Stimulated activated naive CD8-positive, alpha-beta T cell treated with anti-CD3 and anti-CD28 coated beads, Interleukin-15, Interleukin-2, amounts not matched to agents 100 U/mL and 50 U/mL, for 24 hours (primary cell): ENCODE measurements around the gene LCT.
"Not testable (repeated sequence)": the region's sequence is repeated elsewhere in the genome, so short reads cannot be mapped to it uniquely, and the experiment has no call there.

Experiments used
- ATAC-seq: fragments of 150-1000 bp; cut with Tn5 transposase; one replicate; pipeline ENCODE4 v1.10.0; 2021
- DNase-seq: peaks from one replicate; pipeline ENCODE4 v3.0.0; 2021

Gene LCT

GRCh38 chr2:135797497-135798274, 39.3 kb downstream of the LCT start:
- DNase-seq: peak; percentile 86
- peak; percentile 75 for ATAC-seq

- no peak for DNase-seq
Measured at GRCh38 chr2:135796606-135797005, 40.4 kb downstream of the LCT start.

GRCh38 chr2:135795641-135796040, 41.3 kb downstream of the LCT start:
- not testable (repeated sequence) for DNase-seq, ATAC-seq

More at GRCh38 chr2:135796606-135797005, 40.4 kb downstream of the LCT start:
- ATAC-seq: no peak

GRCh38 chr2:135792401-135793150, 44.4 kb downstream of the LCT start:
- ATAC-seq: peak; percentile 71
- DNase-seq: peak; percentile 42

GRCh38 chr2:135791418-135792190, 45.4 kb downstream of the LCT start:
- DNase-seq (no peak), ATAC-seq (no peak)

- no peak for ATAC-seq
- no peak for DNase-seq
Measured at GRCh38 chr2:135790423-135790822, 46.6 kb downstream of the LCT start.

GRCh38 chr2:135786823-135787222, 50.2 kb downstream of the LCT start:
- no peak for DNase-seq
- no peak for ATAC-seq

- DNase-seq (no peak), ATAC-seq (no peak)
Measured at GRCh38 chr2:135785032-135785431, 52.0 kb downstream of the LCT start.

- DNase-seq (no peak), ATAC-seq (no peak)
Measured at GRCh38 chr2:135783439-135783838, 53.5 kb downstream of the LCT start.

- ATAC-seq (no peak), DNase-seq (no peak)
Measured at GRCh38 chr2:135782231-135782630, 54.8 kb downstream of the LCT start.

GRCh38 chr2:135776367-135776766, 60.6 kb downstream of the LCT start:
- no peak for DNase-seq
- no peak for ATAC-seq

GRCh38 chr2:135775420-135775819, 61.6 kb downstream of the LCT start:
- DNase-seq (no peak), ATAC-seq (no peak)

- DNase-seq (no peak), ATAC-seq (no peak)
Measured at GRCh38 chr2:135773917-135774316, 63.1 kb downstream of the LCT start.

- peak; percentile 90 for ATAC-seq
- DNase-seq: peak; percentile 20
Measured at GRCh38 chr2:135773319-135773718, 63.7 kb downstream of the LCT start.

- ATAC-seq (no peak), DNase-seq (no peak)
Measured at GRCh38 chr2:135768863-135769262, 68.1 kb downstream of the LCT start.

GRCh38 chr2:135762530-135762929, 74.5 kb downstream of the LCT start:
- DNase-seq: no peak
- no peak for ATAC-seq

GRCh38 chr2:135762022-135762421, 75.0 kb downstream of the LCT start:
- DNase-seq (no peak), ATAC-seq (no peak)

GRCh38 chr2:135756692-135757091, 80.3 kb downstream of the LCT start:
- no peak for DNase-seq
- no peak for ATAC-seq

- DNase-seq (no peak), ATAC-seq (no peak)
Measured at GRCh38 chr2:135755573-135755972, 81.4 kb downstream of the LCT start.

- ATAC-seq (no peak), DNase-seq (no peak)
Measured at GRCh38 chr2:135745545-135745944, 91.4 kb downstream of the LCT start.

- ATAC-seq (peak; percentile 20), DNase-seq (peak; percentile 22)
Measured at GRCh38 chr2:135744760-135745314, 92.1 kb downstream of the LCT start.

- ATAC-seq: no peak
Measured at GRCh38 chr2:135743860-135744259, 93.1 kb downstream of the LCT start.

More at GRCh38 chr2:135743860-135744259, 93.1 kb downstream of the LCT start:
- no peak for DNase-seq
